Ascending aorta (tissue), 2 donors: ENCODE data around the gene TUBGCP2. TPM values are rescaled to one million over a fixed set of nuclear protein-coding genes. Genes with fewer than 3 reads are reported as not detected.
A peak's percentile ranks its signal among the peaks of the same experiment; 100 is the strongest.

Experiments used
- DNase-seq, 2 donors: peaks; one replicate each; pipeline ENCODE4 v3.0.0-alpha.2; 2019; ENCODE audit warnings: low spot score in 2 of 2
- H3K27ac ChIP-seq, 2 donors: fragments of 200-600 bp; sonication (generic); one replicate each; pipeline ENCODE4 v1.5.1; 2016 to 2017; ENCODE audit warnings: mild to moderate bottlenecking in 1 of 2
- H3K27me3 ChIP-seq: fragments of 200-600 bp; sonication (generic); one replicate; pipeline ENCODE4 v1.5.1; 2017
- H3K36me3 ChIP-seq, 2 donors: fragments of 200-600 bp; sonication (generic); one replicate each; pipeline ENCODE4 v1.5.1; 2016
- H3K4me1 ChIP-seq, 2 donors: fragments of 200-600 bp; sonication (generic); one replicate each; pipeline ENCODE4 v1.5.1; 2016 to 2017; ENCODE audit warnings: mild to moderate bottlenecking in 1 of 2
- H3K4me3 ChIP-seq, 2 donors: fragments of 200-600 bp; sonication (generic); one replicate each; pipeline ENCODE4 v1.5.1; 2016 to 2017; ENCODE audit warnings: mild to moderate bottlenecking in 1 of 2
- H3K9me3 ChIP-seq, 2 donors: fragments of 200-600 bp; sonication (generic); one replicate each; pipeline ENCODE4 v1.5.1; 2016
- CTCF ChIP-seq, 3 experiments: fragments of 200-600 bp in 2 of 3; fragments of 450-650 bp in 1 of 3; sonication (generic) in 2 of 3; IDR thresholded peaks; one replicate each; pipeline ENCODE4 v1.5.1; 2016 to 2019; ENCODE audit warnings: antibody characterized with exemption in 3 of 3, mild to moderate bottlenecking in 1 of 3, moderate library complexity in 1 of 3
- intact Hi-C: fragments of 100-400 bp; cut with DNase I; formaldehyde crosslinking; loops from one replicate; pipeline ENCODE4 v1.15.1; 2023
- total RNA-seq: library from RNA; depleted of rRNA; stranded (reverse); fragments of >200 nt; gene quantifications from one replicate; pipeline ENCODE4 v1.1.0, GENCODE V29; 2016

Gene TUBGCP2
- total RNA-seq, 1 donor from 2014 or later, result 72.4 TPM

DNA sequence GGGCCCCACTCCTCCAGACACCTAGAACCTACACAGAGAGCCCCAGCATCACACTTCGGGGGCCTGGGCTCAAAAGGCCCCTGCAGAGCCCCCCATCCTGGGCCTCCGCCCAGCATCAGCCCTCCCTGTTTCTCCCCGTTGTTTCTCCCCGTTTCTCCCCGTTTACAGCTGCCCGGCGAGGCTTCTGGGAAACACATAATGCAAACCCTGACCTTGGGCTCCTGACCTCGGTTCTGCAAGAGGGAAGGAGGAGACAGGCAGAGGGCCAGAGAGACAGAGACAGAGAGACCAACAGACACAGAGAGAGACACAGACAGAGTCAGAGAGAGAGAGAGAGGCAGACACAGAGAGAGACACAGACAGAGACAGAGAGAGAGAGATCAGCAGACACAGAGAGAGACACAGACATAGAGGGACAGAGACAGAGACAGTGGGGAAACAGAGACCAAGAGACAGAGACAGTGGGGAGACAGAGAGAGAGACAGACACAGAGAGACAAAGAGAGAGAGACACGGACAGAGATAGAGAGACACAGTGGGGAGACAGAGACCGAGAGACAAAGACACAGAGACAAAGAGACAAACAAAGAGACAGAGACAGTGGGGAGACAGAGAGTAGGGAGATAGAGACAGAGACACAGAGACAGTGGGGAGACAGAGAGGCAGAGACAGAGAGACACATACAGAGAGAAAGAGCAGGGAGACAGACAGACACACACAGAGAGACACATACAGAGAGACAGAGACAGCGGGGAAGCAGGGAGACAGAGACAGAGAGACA, 58.5 kb downstream of the TUBGCP2 start:
- no peaks in the 10 kb centered on the region for H3K9me3 ChIP-seq
- no peak overlapping the region for H3K27ac ChIP-seq
- no peak for TF ChIP-seq CTCF (IDR thresholded peaks at IDR 0.05)
- no peak overlapping the region for H3K4me3 ChIP-seq
- intact Hi-C loops, result no loop called here
- peaks cover 3% of the 10 kb centered on the region for H3K27me3 ChIP-seq
- no peaks in the 10 kb centered on the region for H3K36me3 ChIP-seq
- DNase-seq, result no peak
- no peaks in the 10 kb centered on the region for H3K4me1 ChIP-seq

GRCh38 chr10:133249094-133249780, 59.4 kb downstream of the TUBGCP2 start:
- Histone ChIP-seq H3K9me3 (no peaks in the 10 kb centered on the region), H3K4me1 (no peaks in the 10 kb centered on the region), H3K27me3 (peaks cover 3% of the 10 kb centered on the region), H3K36me3 (no peaks in the 10 kb centered on the region), H3K27ac (no peak overlapping the region), H3K4me3 (no peak overlapping the region)
- no peak for DNase-seq
- TF ChIP-seq CTCF (IDR thresholded peaks at IDR 0.05), result no peak
- intact Hi-C loops, result no loop called here

DNA sequence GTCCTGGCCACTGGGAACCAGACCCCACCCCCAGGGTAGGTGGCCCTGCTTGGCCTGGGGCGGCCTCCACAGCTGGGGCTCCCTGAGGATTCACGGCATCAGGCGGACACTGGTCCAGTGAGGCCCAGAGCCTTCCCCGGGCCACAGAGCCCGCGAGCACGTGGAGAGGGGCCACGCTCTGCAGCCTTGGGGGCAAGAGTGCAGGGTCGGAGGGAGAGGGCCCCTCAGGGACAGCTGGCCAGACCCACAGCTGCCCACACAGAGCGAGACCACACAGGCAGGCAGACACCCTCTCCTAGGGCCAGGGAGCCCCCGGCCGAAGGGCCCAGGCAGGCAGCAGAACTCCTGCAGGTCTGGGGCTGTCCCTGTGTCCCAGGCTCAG, 60.3 kb downstream of the TUBGCP2 start:
- intact Hi-C loops, result no loop called here
- no peak for DNase-seq
- Histone ChIP-seq H3K36me3 (no peaks in the 10 kb centered on the region), H3K4me1 (no peaks in the 10 kb centered on the region), H3K4me3 (no peak overlapping the region), H3K9me3 (no peaks in the 10 kb centered on the region), H3K27ac (no peak overlapping the region), H3K27me3 (peaks cover 3% of the 10 kb centered on the region)
- TF ChIP-seq CTCF (IDR thresholded peaks at IDR 0.05), result no peak

- TF ChIP-seq CTCF (IDR thresholded peaks at IDR 0.05), result no peak
- Histone ChIP-seq H3K4me3 (peak overlapping the region in 1 of 2 donors; percentile 33), H3K27me3 (peaks cover 3% of the 10 kb centered on the region), H3K9me3 (no peaks in the 10 kb centered on the region), H3K27ac (no peak overlapping the region), H3K4me1 (no peaks in the 10 kb centered on the region), H3K36me3 (no peaks in the 10 kb centered on the region)
- DNase-seq, result no peak
- intact Hi-C loops, result no loop called here
These were observed 60.9 kb downstream of the TUBGCP2 start for GRCh38 chr10:133247681-133248333.

DNA sequence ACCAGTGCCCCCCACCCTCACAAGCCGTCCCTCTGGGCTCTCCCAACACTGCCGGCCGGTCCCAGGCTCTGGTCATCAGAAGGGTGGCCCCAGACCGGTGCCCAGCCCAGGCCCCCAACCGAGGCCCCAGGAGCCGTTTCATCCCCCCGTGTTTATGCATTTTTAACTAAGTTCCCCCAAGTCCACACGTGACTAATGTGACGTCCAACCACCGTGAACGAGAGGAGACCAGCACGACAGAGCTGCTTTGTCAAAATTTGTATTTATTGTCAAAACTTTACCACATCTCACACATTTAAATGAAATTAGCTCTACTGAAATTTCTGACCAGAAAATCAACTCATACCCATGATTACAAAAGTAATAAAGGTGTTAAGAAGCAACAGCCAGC, 62.4 kb downstream of the TUBGCP2 start:
- no peak for DNase-seq
- intact Hi-C loops, result no loop called here
- Histone ChIP-seq H3K27me3 (no peaks in the 10 kb centered on the region), H3K9me3 (no peaks in the 10 kb centered on the region), H3K4me3 (no peak overlapping the region), H3K27ac (no peak overlapping the region), H3K36me3 (no peaks in the 10 kb centered on the region), H3K4me1 (no peaks in the 10 kb centered on the region)
- no peak for TF ChIP-seq CTCF (IDR thresholded peaks at IDR 0.05)
